SH-SY5Y (cell line): Measurements from ENCODE around the gene PTGR3.

Experiments used
- GATA2 ChIP-seq: IDR thresholded peaks from 2 replicates; pipeline ENCODE4 v1.6.1; 2011; ENCODE audit warnings: mild to moderate bottlenecking, low read depth, low read length
- GATA3 ChIP-seq: IDR thresholded peaks from 2 replicates; pipeline ENCODE4 v1.6.1; 2011; ENCODE audit warnings: low read depth, mild to moderate bottlenecking, low read length, moderate library complexity

GRCh38 chr18:75200071-75200470 is 8.9 kb downstream of the PTGR3 start:
- TF ChIP-seq GATA2 (no peak), GATA3 (no peak)
